Endodermal cell (in vitro differentiated cells): ENCODE results near the gene PPEF1. TPM values are rescaled to one million over a fixed set of nuclear protein-coding genes. Genes with fewer than 3 reads are reported as not detected.
A peak's percentile ranks its signal among the peaks of the same experiment; 100 is the strongest.

ENCODE experiments used
- DNase-seq: peaks from one replicate; pipeline ENCODE4 v3.0.0-alpha.2; 2017
- H3K27ac ChIP-seq: 2 replicates; pipeline ENCODE4 v1.5.1; 2013; ENCODE audit warnings: mild to moderate bottlenecking, low read depth, low read length, moderate library complexity
- H3K27me3 ChIP-seq: 2 replicates; pipeline ENCODE4 v1.6.1; 2013; ENCODE audit warnings: mild to moderate bottlenecking, low read length, moderate library complexity; ENCODE audit not compliant: insufficient read depth, control insufficient read depth, poor library complexity, severe bottlenecking
- H3K36me3 ChIP-seq: 2 replicates; pipeline ENCODE4 v1.7.0; 2013; ENCODE audit warnings: mild to moderate bottlenecking, low read length, moderate library complexity; ENCODE audit not compliant: control insufficient read depth, insufficient read depth
- H3K4me1 ChIP-seq: one replicate; pipeline ENCODE4 v1.7.0; 2013; ENCODE audit warnings: low read length; ENCODE audit not compliant: control insufficient read depth, insufficient read depth
- H3K4me3 ChIP-seq: 2 replicates; pipeline ENCODE4 v1.5.1; 2013; ENCODE audit warnings: mild to moderate bottlenecking, low read length, moderate library complexity
- H3K9ac ChIP-seq: 2 replicates; pipeline ENCODE4 v1.6.1; 2013; ENCODE audit warnings: mild to moderate bottlenecking, low read length, moderate library complexity; ENCODE audit not compliant: poor library complexity, severe bottlenecking; ENCODE audit errors: extremely low read depth
- H3K9me3 ChIP-seq: 2 replicates; pipeline ENCODE4 v1.6.1; 2013; ENCODE audit warnings: mild to moderate bottlenecking, low read length, moderate library complexity; ENCODE audit not compliant: control insufficient read depth
- H3K27ac Mint-ChIP-seq: 2 replicates; pipeline ENCODE4 v1.8.0; 2020; ENCODE audit warnings: mixed read lengths
- H3K27me3 Mint-ChIP-seq: 2 replicates; pipeline ENCODE4 v1.8.0; 2021; ENCODE audit warnings: mild to moderate bottlenecking, mixed read lengths; ENCODE audit not compliant: insufficient read depth
- H3K36me3 Mint-ChIP-seq: 2 replicates; pipeline ENCODE4 v1.8.0; 2020; ENCODE audit warnings: low read depth, mixed read lengths
- H3K4me1 Mint-ChIP-seq: 2 replicates; pipeline ENCODE4 v1.8.0; 2020; ENCODE audit warnings: mixed read lengths
- H3K4me3 Mint-ChIP-seq: 2 replicates; pipeline ENCODE4 v1.8.0; 2020; ENCODE audit warnings: mild to moderate bottlenecking, moderate library complexity, mixed read lengths
- H3K9me3 Mint-ChIP-seq: 2 replicates; pipeline ENCODE4 v1.8.0; 2020; ENCODE audit warnings: mild to moderate bottlenecking, mixed read lengths
- CTCF ChIP-seq: fragments of 200-600 bp; sonication (generic); conservative IDR thresholded peaks from 2 replicates; pipeline ENCODE4 v1.5.0; 2021; ENCODE audit warnings: antibody characterized with exemption, mild to moderate bottlenecking
- WGBS, 2 experiments: methylation state at CpG; one replicate each; pipeline versions ENCODE4 v1.1.5 to v1.1.7; 2013; ENCODE audit warnings: missing lambda C conversion rate in 2 of 2, mixed read lengths in 1 of 2; ENCODE audit not compliant: insufficient coverage in 1 of 2, insufficient read length in 1 of 2; 5-methylcytosine and 5-hydroxymethylcytosine counted together
- total RNA-seq, 2 donors: library from RNA; stranded (reverse); fragmentation: NEBNext Ultra II Directional in 1 of 2; extraction: Animal tissue kit (Norgen Biotek cat#: 25700) in 1 of 2; gene quantifications; 2 replicates in 1 of 2; 3 replicates in 1 of 2; pipeline ENCODE4 v1.2.1, GENCODE V29; 2021

The PPEF1 gene
- total RNA-seq, 2 donors from 2014 or later = 0.81 to 4.4 TPM

GRCh38 chrX:18769364-18769763 is 61.9 kb downstream of the PPEF1 start:
- no peaks in the 10 kb centered on the region for H3K4me1 ChIP-seq
- Mint-ChIP-seq H3K4me1 (peaks cover 7% of the 10 kb centered on the region), H3K27ac (no peak overlapping the region), H3K4me3 (no peak overlapping the region), H3K9me3 (peaks cover 50% of the 10 kb centered on the region), H3K36me3 (peaks cover 4% of the 10 kb centered on the region), H3K27me3 (no peaks in the 10 kb centered on the region)
- no peak for DNase-seq
- H3K4me3 ChIP-seq = no peak overlapping the region
- no peak overlapping the region for H3K27ac ChIP-seq
- no peak overlapping the region for H3K9ac ChIP-seq
- H3K9me3 ChIP-seq = peaks cover 12% of the 10 kb centered on the region
- H3K36me3 ChIP-seq = no peaks in the 10 kb centered on the region
- 70% methylated on average over 1 of the region's 1 CpG; no CpG with 5 or more reads in 1 of the 2 experiments for WGBS, 2 experiments
- no peak for TF ChIP-seq CTCF
- H3K27me3 ChIP-seq = no peaks in the 10 kb centered on the region

- Mint-ChIP-seq H3K4me3 (no peak overlapping the region), H3K27ac (no peak overlapping the region), H3K27me3 (no peaks in the 10 kb centered on the region), H3K4me1 (peaks cover 1% of the 10 kb centered on the region), H3K36me3 (peaks cover 4% of the 10 kb centered on the region), H3K9me3 (peaks cover 50% of the 10 kb centered on the region)
- no peak overlapping the region for H3K27ac ChIP-seq
- WGBS, 2 experiments = 97 to 100% methylated on average over 1 to 6 of the region's 7 CpGs
- no peak overlapping the region for H3K4me3 ChIP-seq
- H3K9ac ChIP-seq = no peak overlapping the region
- no peak for DNase-seq
- no peaks in the 10 kb centered on the region for H3K27me3 ChIP-seq
- peak; percentile 36 for TF ChIP-seq CTCF
- peaks cover 12% of the 10 kb centered on the region for H3K9me3 ChIP-seq
- H3K36me3 ChIP-seq = no peaks in the 10 kb centered on the region
- no peaks in the 10 kb centered on the region for H3K4me1 ChIP-seq
Observed at GRCh38 chrX:18769812-18770573, 62.5 kb downstream of the PPEF1 start.

GRCh38 chrX:18789916-18790315 is 82.5 kb downstream of the PPEF1 start:
- H3K27ac ChIP-seq = no peak overlapping the region
- H3K4me1 Mint-ChIP-seq = peaks cover 10% of the 10 kb centered on the region
- H3K4me3 ChIP-seq = no peak overlapping the region
- no peaks in the 10 kb centered on the region for H3K4me1 ChIP-seq
- no peaks in the 10 kb centered on the region for H3K27me3 ChIP-seq
- no peak overlapping the region for H3K9ac ChIP-seq
- no peaks in the 10 kb centered on the region for H3K9me3 ChIP-seq
- H3K27me3 Mint-ChIP-seq = peaks cover 1% of the 10 kb centered on the region
- TF ChIP-seq CTCF = no peak
- H3K36me3 Mint-ChIP-seq = no peaks in the 10 kb centered on the region
- peaks cover 50% of the 10 kb centered on the region for H3K9me3 Mint-ChIP-seq
- WGBS, 2 experiments = 88% methylated on average over 1 of the region's 1 CpG; no CpG with 5 or more reads in 1 of the 2 experiments
- no peak for DNase-seq
- no peaks in the 10 kb centered on the region for H3K36me3 ChIP-seq
- H3K4me3 Mint-ChIP-seq = no peak overlapping the region
- no peak overlapping the region for H3K27ac Mint-ChIP-seq
